Right lobe of liver (tissue), 6 donors: ENCODE data around the gene SLC17A5. TPM values are rescaled to one million over a fixed set of nuclear protein-coding genes. Genes with fewer than 3 reads are reported as not detected.

Experiments
- ATAC-seq, 4 donors: fragments of 200-7000 bp; cut with Tn5 transposase; one replicate each; pipeline ENCODE4 v1.9.1; 2020; ENCODE audit warnings: mild to moderate bottlenecking in 4 of 4, moderate library complexity in 4 of 4
- DNase-seq, 3 donors: peaks; one replicate each; pipeline ENCODE4 v3.0.0-alpha.2; 2020
- H3K27ac ChIP-seq, 3 donors: fragments of 200-600 bp; one replicate each; pipeline ENCODE4 v1.8.0; 2022
- H3K27me3 ChIP-seq, 2 donors: fragments of 200-600 bp; one replicate each; pipeline ENCODE4 v1.8.0; 2022
- H3K36me3 ChIP-seq, 4 donors: fragments of 200-600 bp; sonication (generic) in 1 of 4; one replicate each; pipeline versions ENCODE4 v1.5.1 to v1.8.0; 2017 to 2022; ENCODE audit warnings: control low read depth in 1 of 4
- H3K4me1 ChIP-seq, 4 donors: fragments of 200-600 bp; sonication (generic) in 1 of 4; one replicate each; pipeline versions ENCODE4 v1.5.1 to v1.8.0; 2017 to 2022; ENCODE audit warnings: control low read depth in 1 of 4
- H3K4me3 ChIP-seq, 3 donors: fragments of 200-600 bp; one replicate each; pipeline ENCODE4 v1.8.0; 2022
- H3K9me3 ChIP-seq, 4 donors: fragments of 200-600 bp; sonication (generic) in 1 of 4; one replicate each; pipeline versions ENCODE4 v1.5.1 to v1.8.0; 2017 to 2022; ENCODE audit warnings: control low read depth in 1 of 4
- CTCF ChIP-seq, 4 donors: fragments of 200-600 bp in 3 of 4; fragments of 450-650 bp in 1 of 4; IDR thresholded peaks; one replicate each; pipeline versions ENCODE4 v1.5.1 to v1.8.0; 2016 to 2022; ENCODE audit warnings: antibody characterized with exemption in 4 of 4, mild to moderate bottlenecking in 2 of 4
- POLR2A ChIP-seq: fragments of 450-650 bp; IDR thresholded peaks from one replicate; pipeline ENCODE4 v1.6.1; 2017; ENCODE audit warnings: antibody characterized with exemption, mild to moderate bottlenecking
- WGBS: methylation state at CpG from one replicate; pipeline ENCODE4 v1.1.6; 2018; ENCODE audit warnings: low coverage, low lambda C conversion rate; ENCODE audit not compliant: insufficient coverage; ENCODE audit errors: missing lambda C conversion rate; 5-methylcytosine and 5-hydroxymethylcytosine counted together
- intact Hi-C, 2 donors: fragments of 100-400 bp; cut with DNase I; formaldehyde crosslinking; loops; one replicate each; pipeline versions ENCODE4 v1.11.2 to v1.14.1; 2022
- total RNA-seq, 6 experiments: library from RNA; depleted of rRNA in 2 of 6; stranded (reverse); fragments of >200 nt in 2 of 6; fragmentation: NEBNext Ultra II Directional in 3 of 6; extraction: Animal tissue kit (Norgen Biotek cat#: 25700) in 3 of 6; gene quantifications; one replicate each; pipeline versions ENCODE4 v1.1.0 to v1.2.4, GENCODE V29; 2016 to 2023
- donor health status: DM: no; HTN: yes; CAD: no.
- donor health status: DM: no; HTN: no; CAD: no.
- donor health status: DM: no; HTN: no; CAD: no.
- donor health status: DM: no; HTN: yes; CAD: no.
- donor health status: DM: no; HTN: yes; CAD: no.

SLC17A5 gene
- total RNA-seq, 6 experiments from 2014 or later, result 12.8 to 23.9 (median 15.2) TPM

- Histone ChIP-seq H3K4me3 (no peak overlapping the region), H3K27ac (no peak overlapping the region), H3K4me1 (peaks cover 0 to 10% (median 0%) of the 10 kb centered on the region in 4 donors), H3K27me3 (no peaks in the 10 kb centered on the region), H3K36me3 (no peaks in the 10 kb centered on the region), H3K9me3 (no peaks in the 10 kb centered on the region)
- TF ChIP-seq CTCF (IDR thresholded peaks at IDR 0.05) (no peak), POLR2A (no peak)
- intact Hi-C loops, result no loop called here
- DNase-seq (no peak), ATAC-seq (peak in 1 of 4 donors; percentile 9)
Measured at GRCh38 chr6:73648166-73648565, 5.6 kb downstream of the SLC17A5 start.

- no peak for TF ChIP-seq POLR2A
- no peak for TF ChIP-seq CTCF (IDR thresholded peaks at IDR 0.05)
- Histone ChIP-seq H3K4me3 (peak overlapping the region; percentile 12 to 30 (median 27)), H3K27me3 (no peaks in the 10 kb centered on the region), H3K4me1 (no peaks in the 10 kb centered on the region), H3K36me3 (peaks cover 0 to 4% (median 2%) of the 10 kb centered on the region in 4 donors), H3K9me3 (no peaks in the 10 kb centered on the region), H3K27ac (no peak overlapping the region)
- intact Hi-C loops, result no loop called here
- 36% methylated on average over 10 of the region's 10 CpGs for WGBS
- ATAC-seq, result no peak
- no peak for DNase-seq
Measured at GRCh38 chr6:73644941-73645591, 8.7 kb downstream of the SLC17A5 start.

GRCh38 chr6:73644030-73644429 is 9.8 kb downstream of the SLC17A5 start:
- no peak overlapping the region for H3K4me3 ChIP-seq
- H3K9me3 ChIP-seq, result no peaks in the 10 kb centered on the region
- 85% methylated on average over 2 of the region's 2 CpGs for WGBS
- TF ChIP-seq CTCF (IDR thresholded peaks at IDR 0.05) (no peak), POLR2A (no peak)
- H3K27ac ChIP-seq, result no peak overlapping the region
- DNase-seq, result no peak
- peaks cover 0 to 12% (median 5%) of the 10 kb centered on the region in 4 donors for H3K36me3 ChIP-seq
- no peak for ATAC-seq
- intact Hi-C loops, result no loop called here
- H3K4me1 ChIP-seq, result no peaks in the 10 kb centered on the region
- no peaks in the 10 kb centered on the region for H3K27me3 ChIP-seq

- 81% methylated on average over 2 of the region's 2 CpGs for WGBS
Measured at GRCh38 chr6:73642530-73642929, 11.3 kb downstream of the SLC17A5 start.

More at GRCh38 chr6:73642530-73642929, 11.3 kb downstream of the SLC17A5 start:
- Histone ChIP-seq H3K4me3 (no peak overlapping the region), H3K4me1 (no peaks in the 10 kb centered on the region), H3K9me3 (no peaks in the 10 kb centered on the region), H3K27me3 (no peaks in the 10 kb centered on the region), H3K36me3 (peaks cover 0 to 13% (median 5%) of the 10 kb centered on the region in 4 donors), H3K27ac (no peak overlapping the region)
- intact Hi-C loops, result no loop called here
- no peak for TF ChIP-seq CTCF (IDR thresholded peaks at IDR 0.05)
- TF ChIP-seq POLR2A, result no peak
- DNase-seq, result no peak
- no peak for ATAC-seq
